ENCODE data around the gene MCM5. TPM values are rescaled to one million over a fixed set of nuclear protein-coding genes. Genes with fewer than 3 reads are reported as not detected.
A peak's percentile ranks its signal among the peaks of the same experiment; 100 is the strongest.
"Not testable (repeated sequence)": the region's sequence is repeated elsewhere in the genome, so short reads cannot be mapped to it uniquely, and the experiment has no call there.

The MCM5 gene
- total RNA-seq, 3 donors from 2014 or later: 18.5 to 45.2 (median 30.3) TPM

- peaks cover 3% of the 10 kb centered on the region for H3K4me1 ChIP-seq (ENCODE audit: low read depth)
- DNase-seq: no peak
- H3K9me3 ChIP-seq: peaks cover 8% of the 10 kb centered on the region
- no peak overlapping the region for H3K4me3 ChIP-seq
- TF ChIP-seq CTCF (IDR thresholded peaks at IDR 0.05): no peak
- intact Hi-C loops (cut with DNase I, micrococcal nuclease): loop anchor here in 1 of 2 donors (10.0 kb wide), 1 partner anchor 488 kb away; no protein-coding TSS in a partner anchor
- ATAC-seq: no peak
- H3K36me3 ChIP-seq (ENCODE audit: low read depth): no peaks in the 10 kb centered on the region
These were observed 36.5 kb downstream of the MCM5 start for GRCh38 chr22:35436421-35436820.

DNA sequence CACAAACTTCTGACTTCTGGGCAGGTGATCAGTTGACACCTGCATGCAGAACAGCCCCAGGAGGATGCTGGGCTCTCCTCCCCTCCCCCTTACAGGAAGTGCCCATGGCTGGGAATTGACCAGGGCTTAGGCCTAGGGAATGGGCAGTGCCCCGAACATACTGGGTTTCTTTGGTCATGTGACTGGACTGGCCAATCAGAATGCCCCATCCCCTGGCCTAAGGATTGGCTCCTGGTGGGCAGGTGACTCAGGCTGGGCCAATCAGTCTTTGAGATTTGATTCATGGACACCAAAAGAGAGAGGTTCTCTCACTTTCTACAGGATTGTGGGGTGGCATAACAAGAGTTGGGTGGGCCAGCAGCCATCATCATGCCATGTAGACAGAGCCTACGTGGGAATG is 37.1 kb downstream of the MCM5 start:
- Histone ChIP-seq H3K9me3 (peaks cover 8% of the 10 kb centered on the region), H3K4me1 (ENCODE audit: low read depth) (no peaks in the 10 kb centered on the region), H3K4me3 (no peak overlapping the region), H3K36me3 (ENCODE audit: low read depth) (no peaks in the 10 kb centered on the region)
- no peak for DNase-seq
- peak; percentile 39 for ATAC-seq
- TF ChIP-seq CTCF (IDR thresholded peaks at IDR 0.05): no peak
- intact Hi-C loops (cut with DNase I, micrococcal nuclease): loop anchor here in 1 of 2 donors (10.0 kb wide), 1 partner anchor 488 kb away; no protein-coding TSS in a partner anchor

DNA sequence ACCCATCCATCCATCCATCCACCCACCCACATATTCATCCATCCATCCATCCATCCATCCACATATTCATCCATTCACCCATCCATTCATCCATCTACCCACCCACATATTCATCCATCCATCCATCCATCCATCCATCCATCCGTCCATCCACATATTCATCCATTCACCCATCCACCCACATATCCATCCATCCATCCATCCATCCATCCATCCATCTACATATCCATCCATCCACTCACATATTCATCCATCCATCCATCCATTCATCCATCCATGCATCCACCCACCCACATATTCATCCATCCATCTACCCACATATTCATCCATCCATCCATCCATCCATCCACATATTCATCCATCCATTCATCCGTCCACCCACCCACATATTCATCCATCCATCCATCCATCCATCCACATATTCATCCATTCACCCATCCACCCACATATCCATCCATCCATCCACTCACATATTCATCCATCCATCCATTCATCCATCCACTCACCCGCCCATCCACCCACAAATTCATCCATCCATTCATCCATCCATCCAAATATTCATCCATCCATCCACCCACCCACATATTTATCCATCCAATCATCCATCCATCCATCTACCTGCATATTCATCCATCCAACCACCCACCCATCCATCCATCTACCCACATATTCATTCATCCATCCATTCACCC is 38.9 kb downstream of the MCM5 start:
- H3K36me3 ChIP-seq (ENCODE audit: low read depth); H3K4me1 ChIP-seq (ENCODE audit: low read depth); H3K4me3 ChIP-seq; DNase-seq; ATAC-seq; H3K9me3 ChIP-seq: not testable (repeated sequence)
- intact Hi-C loops (cut with DNase I, micrococcal nuclease): loop anchor here in 1 of 2 donors (10.0 kb wide), 1 partner anchor 486 kb away; no protein-coding TSS in a partner anchor

DNA sequence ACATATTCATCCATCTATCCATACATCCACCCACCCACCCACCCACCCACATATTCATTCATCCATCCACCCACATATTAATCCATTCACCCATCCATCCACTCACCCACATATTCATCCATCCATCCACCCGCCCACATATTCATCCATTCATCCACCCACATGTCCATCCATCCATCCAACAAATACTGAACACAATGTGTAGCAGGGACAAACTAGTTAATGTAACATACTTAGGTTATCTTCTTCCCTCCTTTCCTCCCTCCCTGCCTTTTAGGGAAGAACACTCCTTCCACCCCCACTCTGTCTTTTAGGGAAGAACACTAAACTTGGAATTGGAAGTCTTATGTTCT is 39.4 kb downstream of the MCM5 start:
- H3K4me3 ChIP-seq: no peak overlapping the region
- ATAC-seq: no peak
- no peaks in the 10 kb centered on the region for H3K9me3 ChIP-seq
- intact Hi-C loops (cut with DNase I, micrococcal nuclease): loop anchor here in 1 of 2 donors (10.0 kb wide), 1 partner anchor 485 kb away; no protein-coding TSS in a partner anchor
- no peaks in the 10 kb centered on the region for H3K36me3 ChIP-seq (ENCODE audit: low read depth)
- no peaks in the 10 kb centered on the region for H3K4me1 ChIP-seq (ENCODE audit: low read depth)
- TF ChIP-seq CTCF (IDR thresholded peaks at IDR 0.05): no peak
- no peak for DNase-seq

GRCh38 chr22:35440129-35440528 is 40.2 kb downstream of the MCM5 start:
- H3K4me1 ChIP-seq (ENCODE audit: low read depth): no peaks in the 10 kb centered on the region
- H3K36me3 ChIP-seq (ENCODE audit: low read depth): no peaks in the 10 kb centered on the region
- no peak for TF ChIP-seq CTCF (IDR thresholded peaks at IDR 0.05)
- intact Hi-C loops (cut with DNase I, micrococcal nuclease): loop anchor here in 1 of 2 donors (10.0 kb wide), 1 partner anchor 135 kb away; no protein-coding TSS in a partner anchor
- no peaks in the 10 kb centered on the region for H3K9me3 ChIP-seq
- no peak for DNase-seq
- no peak for ATAC-seq
- no peak overlapping the region for H3K4me3 ChIP-seq

DNA sequence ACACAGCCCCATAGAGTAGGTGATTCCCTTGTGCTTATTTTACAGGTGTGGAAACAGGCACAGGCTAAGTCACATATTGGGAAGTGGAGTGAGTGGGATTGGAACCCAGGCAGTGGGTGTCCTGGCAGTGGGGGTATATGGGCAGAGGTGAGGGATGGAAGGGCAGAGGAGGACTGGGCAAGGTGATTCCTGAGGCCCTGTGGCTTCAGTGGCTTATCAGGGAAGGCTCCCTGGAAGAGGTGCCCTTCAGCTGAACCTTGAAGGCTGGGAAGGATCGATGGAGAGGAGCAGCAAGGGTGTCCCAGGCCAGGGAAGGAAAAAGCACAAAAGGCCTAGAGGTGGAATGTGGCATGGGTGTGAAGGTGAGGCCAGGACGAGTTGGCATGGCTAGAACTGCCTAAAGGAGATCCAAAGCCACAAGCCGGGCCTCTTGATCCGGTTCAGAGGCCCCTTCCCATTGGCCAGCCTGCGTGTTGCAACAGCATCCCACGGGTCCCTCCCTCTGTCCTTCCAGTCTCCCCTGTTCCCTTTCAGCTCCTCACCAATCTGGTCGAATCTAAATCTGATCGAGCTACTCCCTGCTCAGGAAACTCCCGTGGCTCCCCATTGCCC is 41.7 kb downstream of the MCM5 start:
- intact Hi-C loops (cut with DNase I, micrococcal nuclease): loop anchor here in 1 of 2 donors (10.0 kb wide), 1 partner anchor 133 kb away; no protein-coding TSS in a partner anchor
- Histone ChIP-seq H3K9me3 (no peaks in the 10 kb centered on the region), H3K4me1 (ENCODE audit: low read depth) (no peaks in the 10 kb centered on the region), H3K4me3 (no peak overlapping the region), H3K36me3 (ENCODE audit: low read depth) (no peaks in the 10 kb centered on the region)
- DNase-seq: no peak
- ATAC-seq: no peak
- no peak for TF ChIP-seq CTCF (IDR thresholded peaks at IDR 0.05)

All from mucosa of descending colon (tissue), 3 donors.